ENCODE results near the gene FRMD4A. TPM values are rescaled to one million over a fixed set of nuclear protein-coding genes. Genes with fewer than 3 reads are reported as not detected.
"Not testable (repeated sequence)": the region's sequence is repeated elsewhere in the genome, so short reads cannot be mapped to it uniquely, and the experiment has no call there.

Gene FRMD4A
- total RNA-seq, 6 donors from 2014 or later: 22.3 to 114 (median 52.3) TPM

GRCh38 chr10:13865758-13866491, 464.8 kb downstream of the FRMD4A start:
- DNase-seq (no peak), ATAC-seq (ENCODE audit: low FRiP score in 2 of 2) (peak in 1 of 2 donors; percentile 50)
- Histone ChIP-seq H3K4me1 (peaks cover 0 to 19% (median 8%) of the 10 kb centered on the region in 4 donors), H3K4me3 (no peak overlapping the region), H3K9me3 (no peaks in the 10 kb centered on the region), H3K27ac (peak overlapping the region in 3 of 4 donors; percentile 16 to 51 (median 46)), H3K27me3 (no peaks in the 10 kb centered on the region), H3K36me3 (no peaks in the 10 kb centered on the region)
- WGBS, 2 donors: 66 to 74% methylated on average over 12 of the region's 12 CpGs
- TF ChIP-seq POLR2A (IDR thresholded peaks at IDR 0.05) (no peak), CTCF (IDR thresholded peaks at IDR 0.05) (no peak), EP300 (IDR thresholded peaks at IDR 0.05) (peak in 1 of 4 donors; percentile 24), POLR2AphosphoS5 (IDR thresholded peaks at IDR 0.05) (peak in 1 of 2 donors; percentile 78)

GRCh38 chr10:13865220-13865619, 465.5 kb downstream of the FRMD4A start:
- 93 to 94% methylated on average over 4 of the region's 4 CpGs for WGBS, 2 donors
- not testable (repeated sequence) for ATAC-seq (ENCODE audit: low FRiP score in 2 of 2)

GRCh38 chr10:13862546-13863233, 468.0 kb downstream of the FRMD4A start:
- Histone ChIP-seq H3K27ac (no peak overlapping the region), H3K9me3 (no peaks in the 10 kb centered on the region), H3K4me3 (no peak overlapping the region), H3K4me1 (peaks cover 0 to 24% (median 9%) of the 10 kb centered on the region in 4 donors), H3K27me3 (no peaks in the 10 kb centered on the region), H3K36me3 (no peaks in the 10 kb centered on the region)
- no peak for ATAC-seq (ENCODE audit: low FRiP score in 2 of 2)
- TF ChIP-seq EP300 (IDR thresholded peaks at IDR 0.05) (no peak), CTCF (IDR thresholded peaks at IDR 0.05) (no peak), POLR2A (IDR thresholded peaks at IDR 0.05) (no peak), POLR2AphosphoS5 (IDR thresholded peaks at IDR 0.05) (no peak)
- 41 to 42% methylated on average over 3 of the region's 3 CpGs for WGBS, 2 donors
- no peak for DNase-seq

More at GRCh38 chr10:13865220-13865619, 465.5 kb downstream of the FRMD4A start:
- not testable (repeated sequence) for H3K27ac ChIP-seq, DNase-seq, H3K36me3 ChIP-seq, H3K4me3 ChIP-seq, H3K9me3 ChIP-seq, H3K27me3 ChIP-seq
- peaks cover 0 to 19% (median 9%) of the 10 kb centered on the region in 4 donors for H3K4me1 ChIP-seq

- no peaks in the 10 kb centered on the region for H3K9me3 ChIP-seq
- no peak overlapping the region for H3K27ac ChIP-seq
- H3K27me3 ChIP-seq: no peaks in the 10 kb centered on the region
- H3K4me3 ChIP-seq: no peak overlapping the region
- DNase-seq: peak in 1 of 2 donors; percentile 50
- peaks cover 0 to 16% (median 3%) of the 10 kb centered on the region in 4 donors for H3K4me1 ChIP-seq
- no peaks in the 10 kb centered on the region for H3K36me3 ChIP-seq
- WGBS, 2 donors: 91 to 94% methylated on average over 14 of the region's 14 CpGs
- ATAC-seq (ENCODE audit: low FRiP score in 2 of 2): no peak
- TF ChIP-seq EP300 (IDR thresholded peaks at IDR 0.05): no peak
- TF ChIP-seq POLR2AphosphoS5 (IDR thresholded peaks at IDR 0.05): no peak
- TF ChIP-seq POLR2A (IDR thresholded peaks at IDR 0.05): no peak
- no peak for TF ChIP-seq CTCF (IDR thresholded peaks at IDR 0.05)
Measured at GRCh38 chr10:13860886-13861285, 469.8 kb downstream of the FRMD4A start.

GRCh38 chr10:13859979-13860654, 470.6 kb downstream of the FRMD4A start:
- 75% methylated on average over 7 to 8 of the region's 8 CpGs for WGBS, 2 donors
- ATAC-seq (ENCODE audit: low FRiP score in 2 of 2) (no peak), DNase-seq (no peak)

More at GRCh38 chr10:13859979-13860654, 470.6 kb downstream of the FRMD4A start:
- TF ChIP-seq CTCF (IDR thresholded peaks at IDR 0.05) (no peak), POLR2A (IDR thresholded peaks at IDR 0.05) (no peak), EP300 (IDR thresholded peaks at IDR 0.05) (no peak), POLR2AphosphoS5 (IDR thresholded peaks at IDR 0.05) (no peak)
- no peak overlapping the region for H3K4me3 ChIP-seq
- H3K27me3 ChIP-seq: no peaks in the 10 kb centered on the region
- H3K36me3 ChIP-seq: no peaks in the 10 kb centered on the region
- H3K4me1 ChIP-seq: peaks cover 0 to 16% (median 2%) of the 10 kb centered on the region in 4 donors
- no peaks in the 10 kb centered on the region for H3K9me3 ChIP-seq
- peak overlapping the region in 1 of 4 donors; percentile 11 for H3K27ac ChIP-seq

All from upper lobe of left lung (tissue), 6 donors.